Measurements from ENCODE around the gene FILIP1.

- TF ChIP-seq BRCA1 (IDR thresholded peaks at IDR 0.05; ENCODE audit: low read depth, low read length) (no peak), MYC (IDR thresholded peaks at IDR 0.05; ENCODE audit: insufficient read depth, insufficient read length, insufficient replicate concordance, low read length, severe bottlenecking) (no peak), CTCF (IDR thresholded peaks at IDR 0.05 in 2 of 3, conservative IDR thresholded peaks at IDR 0.05 in 1 of 3; ENCODE audit: control insufficient read depth in 2 of 3, extremely low read depth in 1 of 3, insufficient read depth in 1 of 3, low read depth in 3 of 3, low read length in 3 of 3) (no peak), MLLT1 (IDR thresholded peaks at IDR 0.05) (no peak), BHLHE40 (IDR thresholded peaks at IDR 0.05; ENCODE audit: borderline replicate concordance in 1 of 2, low read depth in 2 of 2, low read length in 1 of 2) (no peak), RB1 (IDR thresholded peaks at IDR 0.05; ENCODE audit: borderline replicate concordance) (no peak), ATF2 (IDR thresholded peaks at IDR 0.05; ENCODE audit: low read length) (no peak), CREM (IDR thresholded peaks at IDR 0.05; ENCODE audit: low read depth) (no peak)
These were observed 97.4 kb downstream of the FILIP1 start for GRCh38 chr6:75396005-75396800.

Measured in GM12878 (cell line).